ENCODE results near the gene PTPRK. TPM values are rescaled to one million over a fixed set of nuclear protein-coding genes. Genes with fewer than 3 reads are reported as not detected.

The PTPRK gene
- total RNA-seq, 4 donors from 2014 or later, result 26.7 to 47.5 (median 41.4) TPM

- DNase-seq (ENCODE audit: low spot score in 2 of 2), result no peak
- 68 to 74% methylated on average over 3 of the region's 3 CpGs for WGBS, 2 donors
- H3K4me3 ChIP-seq (ENCODE audit: low read depth, poor library complexity, severe bottlenecking), result no peak overlapping the region
- TF ChIP-seq POLR2A (IDR thresholded peaks at IDR 0.05) (no peak), CTCF (IDR thresholded peaks at IDR 0.05) (no peak)
- intact Hi-C loops (cut with DNase I; ENCODE audit: low total_unique reads), result no loop called here
Measured at GRCh38 chr6:128240024-128240428, 280.4 kb downstream of the PTPRK start.

GRCh38 chr6:128239146-128239545 lies 281.3 kb downstream of the PTPRK start:
- intact Hi-C loops (cut with DNase I; ENCODE audit: low total_unique reads), result no loop called here
- 88 to 90% methylated on average over 1 of the region's 1 CpG for WGBS, 2 donors
- H3K4me3 ChIP-seq (ENCODE audit: low read depth, poor library complexity, severe bottlenecking), result no peak overlapping the region
- TF ChIP-seq CTCF (IDR thresholded peaks at IDR 0.05), result no peak
- no peak for TF ChIP-seq POLR2A (IDR thresholded peaks at IDR 0.05)
- DNase-seq (ENCODE audit: low spot score in 2 of 2), result no peak

GRCh38 chr6:128238225-128238624 lies 282.2 kb downstream of the PTPRK start:
- intact Hi-C loops (cut with DNase I; ENCODE audit: low total_unique reads), result no loop called here
- no peak overlapping the region for H3K4me3 ChIP-seq (ENCODE audit: low read depth, poor library complexity, severe bottlenecking)
- WGBS, 2 donors, result 60 to 84% methylated on average over 1 of the region's 1 CpG
- TF ChIP-seq CTCF (IDR thresholded peaks at IDR 0.05) (no peak), POLR2A (IDR thresholded peaks at IDR 0.05) (no peak)
- DNase-seq (ENCODE audit: low spot score in 2 of 2), result no peak

- TF ChIP-seq POLR2A (IDR thresholded peaks at IDR 0.05), result no peak
- TF ChIP-seq CTCF (IDR thresholded peaks at IDR 0.05), result no peak
- H3K4me3 ChIP-seq (ENCODE audit: low read depth, poor library complexity, severe bottlenecking), result no peak overlapping the region
- DNase-seq (ENCODE audit: low spot score in 2 of 2), result no peak
- intact Hi-C loops (cut with DNase I; ENCODE audit: low total_unique reads), result no loop called here
- WGBS, 2 donors, result 82 to 95% methylated on average over 4 of the region's 4 CpGs
Measured at GRCh38 chr6:128235556-128235955, 284.8 kb downstream of the PTPRK start.

- DNase-seq (ENCODE audit: low spot score in 2 of 2), result no peak
- no peak overlapping the region for H3K4me3 ChIP-seq (ENCODE audit: low read depth, poor library complexity, severe bottlenecking)
- 62 to 66% methylated on average over 6 of the region's 6 CpGs for WGBS, 2 donors
- TF ChIP-seq POLR2A (IDR thresholded peaks at IDR 0.05), result no peak
- TF ChIP-seq CTCF (IDR thresholded peaks at IDR 0.05), result no peak
- intact Hi-C loops (cut with DNase I; ENCODE audit: low total_unique reads), result no loop called here
Measured at GRCh38 chr6:128233531-128233930, 286.9 kb downstream of the PTPRK start.

- no peak for DNase-seq (ENCODE audit: low spot score in 2 of 2)
- WGBS, 2 donors, result 74 to 80% methylated on average over 7 of the region's 7 CpGs
- TF ChIP-seq CTCF (IDR thresholded peaks at IDR 0.05), result no peak
- no peak for TF ChIP-seq POLR2A (IDR thresholded peaks at IDR 0.05)
- intact Hi-C loops (cut with DNase I; ENCODE audit: low total_unique reads), result no loop called here
- no peak overlapping the region for H3K4me3 ChIP-seq (ENCODE audit: low read depth, poor library complexity, severe bottlenecking)
Measured at GRCh38 chr6:128230267-128230989, 290.0 kb downstream of the PTPRK start.

Data from lower leg skin (tissue), 4 donors.